Mucosa of rectum (tissue), 2 donors: Measurements from ENCODE around the gene NRP1.
A peak's percentile ranks its signal among the peaks of the same experiment; 100 is the strongest.
"Not testable (repeated sequence)": the region's sequence is repeated elsewhere in the genome, so short reads cannot be mapped to it uniquely, and the experiment has no call there.

ENCODE experiments used
- H3K27ac ChIP-seq, 2 donors: one replicate each; pipeline ENCODE4 v1.7.0; 2013; ENCODE audit warnings: inconsistent platforms in 2 of 2, low read depth in 2 of 2, low read length in 2 of 2
- H3K27me3 ChIP-seq, 2 donors: one replicate each; pipeline ENCODE4 v1.7.0; 2013; ENCODE audit warnings: low read length in 2 of 2; ENCODE audit not compliant: control insufficient read depth in 2 of 2, insufficient read depth in 2 of 2
- H3K36me3 ChIP-seq, 2 donors: one replicate each; pipeline ENCODE4 v1.7.0; 2013; ENCODE audit warnings: low read length in 2 of 2; ENCODE audit not compliant: control insufficient read depth in 2 of 2, insufficient read depth in 2 of 2
- H3K4me1 ChIP-seq, 2 donors: one replicate each; pipeline ENCODE4 v1.7.0; 2013; ENCODE audit warnings: low read length in 2 of 2, mild to moderate bottlenecking in 1 of 2; ENCODE audit not compliant: control insufficient read depth in 2 of 2, insufficient read depth in 2 of 2
- H3K4me3 ChIP-seq, 2 donors: one replicate each; pipeline ENCODE4 v1.7.0; 2013; ENCODE audit warnings: low read length in 2 of 2
- H3K9ac ChIP-seq, 2 donors: one replicate each; pipeline ENCODE4 v1.7.0; 2013; ENCODE audit warnings: low read length in 2 of 2, low read depth in 1 of 2, mild to moderate bottlenecking in 1 of 2
- H3K9me3 ChIP-seq, 2 donors: one replicate each; pipeline ENCODE4 v1.7.0; 2013; ENCODE audit warnings: low read length in 2 of 2; ENCODE audit not compliant: control insufficient read depth in 2 of 2
- donor health status: healthy.
- donor health status: Normal muscosa, but diverticular disease.

Gene NRP1

DNA sequence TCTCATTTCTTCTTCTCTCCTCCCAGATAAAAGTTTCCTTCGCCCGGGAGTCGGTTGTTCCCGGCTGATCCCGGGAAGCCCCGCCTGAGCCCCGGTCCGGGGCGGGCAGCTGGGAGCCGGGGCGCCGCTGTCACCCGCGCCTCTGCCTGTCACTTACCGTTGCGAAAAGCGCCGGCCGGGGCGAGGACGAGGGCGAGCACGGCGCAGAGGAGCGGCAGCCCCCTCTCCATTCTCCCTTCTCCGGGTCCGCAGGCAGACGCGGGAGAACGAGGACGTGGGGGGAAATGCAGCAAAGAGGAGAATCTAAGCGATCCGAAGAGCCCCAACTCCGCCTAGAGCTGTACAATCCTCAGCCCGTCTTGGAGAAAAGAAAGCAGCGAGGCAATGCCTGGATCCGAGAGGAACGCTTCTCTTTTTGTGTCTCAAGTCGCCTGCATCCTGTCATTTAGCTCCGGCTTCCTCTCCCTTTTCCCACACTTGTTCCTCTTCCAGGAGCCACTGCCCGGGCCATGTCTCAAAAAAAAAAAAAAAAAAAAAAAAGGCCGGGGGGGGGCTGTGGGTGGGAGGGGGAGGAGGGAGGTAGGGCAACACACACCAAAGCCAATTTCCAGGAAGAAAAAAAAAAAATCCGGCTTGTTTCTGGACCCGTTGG, at the start of gene NRP1:
NRP1 (minus strand) TSS at position 515 of the 652 bp plus-strand sequence; CDS start at position 230, 285 bp downstream.
- H3K27me3 ChIP-seq, result peaks cover 0 to 7% of the 10 kb centered on the region in 2 donors
- peak within 1 kb of the TSS; percentile 47 to 67 for H3K9ac ChIP-seq
- H3K4me3 ChIP-seq, result peak within 1 kb of the TSS; percentile 76 to 79
- peaks cover 9 to 20% of the 10 kb centered on the region in 2 donors for H3K4me1 ChIP-seq
- H3K9me3 ChIP-seq, result no peaks in the 10 kb centered on the region
- peak within 1 kb of the TSS; percentile 64 to 75 for H3K27ac ChIP-seq
- no peaks in the 10 kb centered on the region for H3K36me3 ChIP-seq

DNA sequence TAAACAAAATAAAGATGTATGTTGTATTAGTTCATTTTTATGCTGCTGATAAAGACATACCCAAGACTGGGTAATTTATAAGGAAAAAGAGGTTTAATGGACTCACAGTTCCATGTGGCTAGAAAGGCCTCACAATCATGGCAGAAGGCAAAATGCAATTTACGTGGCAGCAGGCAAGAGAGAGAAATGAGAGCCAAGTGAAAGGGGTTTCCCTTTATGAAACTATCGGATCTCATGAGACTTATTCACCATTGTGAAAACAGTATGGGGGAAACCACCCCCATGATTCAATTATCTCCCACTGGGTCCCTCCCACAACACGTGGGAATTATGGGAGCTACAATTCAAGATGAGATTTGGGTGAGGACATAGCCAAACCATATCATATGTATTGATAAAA, 49.7 kb upstream of the NRP1 start:
- not testable (repeated sequence) for H3K9me3 ChIP-seq, H3K27me3 ChIP-seq, H3K27ac ChIP-seq, H3K36me3 ChIP-seq, H3K4me3 ChIP-seq, H3K4me1 ChIP-seq, H3K9ac ChIP-seq

DNA sequence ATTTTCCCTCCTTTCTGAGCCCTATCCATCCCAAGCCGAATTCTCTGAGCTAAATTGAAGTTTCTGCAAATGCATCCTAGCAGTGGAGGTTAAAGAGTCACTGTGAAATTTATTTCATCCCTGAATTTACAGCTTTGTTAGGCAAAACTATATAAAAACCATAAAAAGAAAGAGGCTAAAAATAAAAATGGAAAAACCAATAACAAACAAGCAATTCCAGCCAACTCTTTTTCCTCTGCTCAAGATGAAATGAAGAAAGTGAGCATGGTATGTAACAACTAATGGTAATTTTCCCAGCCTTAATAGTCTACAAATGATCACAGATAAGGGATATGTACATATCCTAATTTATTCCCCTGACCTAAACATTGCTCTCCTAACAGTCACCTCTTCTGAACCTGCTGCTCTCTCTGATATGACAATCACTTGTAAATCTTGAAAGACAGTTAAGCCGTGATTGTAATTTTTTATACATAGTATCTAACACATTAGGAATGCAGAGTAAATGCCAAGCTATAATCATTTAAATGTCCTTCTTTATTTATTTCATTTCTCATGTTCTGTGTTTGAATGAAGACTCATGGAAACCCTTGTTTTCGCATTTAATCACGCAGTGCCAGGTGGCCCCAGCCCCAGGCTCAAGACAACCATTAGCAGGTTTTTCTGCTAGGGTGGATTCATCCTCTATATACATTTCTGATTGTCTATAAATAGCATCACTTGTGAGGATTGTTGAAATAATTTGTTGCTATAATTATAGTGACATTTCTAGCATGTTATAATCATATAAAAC, 48.6 kb upstream of the NRP1 start:
- H3K9ac ChIP-seq, result no peak overlapping the region
- H3K9me3 ChIP-seq, result no peaks in the 10 kb centered on the region
- no peaks in the 10 kb centered on the region for H3K36me3 ChIP-seq
- peaks cover 0 to 5% of the 10 kb centered on the region in 2 donors for H3K4me1 ChIP-seq
- no peaks in the 10 kb centered on the region for H3K27me3 ChIP-seq
- no peak overlapping the region for H3K4me3 ChIP-seq
- no peak overlapping the region for H3K27ac ChIP-seq

DNA sequence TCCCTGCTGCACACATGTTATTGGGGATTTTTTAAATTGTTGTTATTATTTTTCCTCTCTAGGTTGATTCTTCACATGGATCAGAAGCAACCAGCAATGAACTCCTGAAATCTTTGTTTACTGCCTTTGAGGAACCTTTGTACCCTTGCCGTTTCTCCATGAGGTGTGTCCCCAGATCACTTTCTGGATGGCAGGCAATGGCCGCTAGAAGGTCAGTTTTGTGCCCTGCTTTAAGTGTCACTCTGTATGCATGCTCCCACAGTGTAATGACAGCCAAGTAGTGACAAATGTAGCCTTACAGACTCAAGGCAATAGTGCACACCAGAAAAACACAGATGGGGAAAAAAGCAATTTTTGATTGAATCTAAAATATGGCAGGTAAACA, 47.7 kb upstream of the NRP1 start:
- H3K9ac ChIP-seq, result no peak overlapping the region
- no peaks in the 10 kb centered on the region for H3K9me3 ChIP-seq
- peaks cover 0 to 5% of the 10 kb centered on the region in 2 donors for H3K4me1 ChIP-seq
- H3K36me3 ChIP-seq, result no peaks in the 10 kb centered on the region
- H3K4me3 ChIP-seq, result no peak overlapping the region
- H3K27me3 ChIP-seq, result no peaks in the 10 kb centered on the region
- no peak overlapping the region for H3K27ac ChIP-seq

DNA sequence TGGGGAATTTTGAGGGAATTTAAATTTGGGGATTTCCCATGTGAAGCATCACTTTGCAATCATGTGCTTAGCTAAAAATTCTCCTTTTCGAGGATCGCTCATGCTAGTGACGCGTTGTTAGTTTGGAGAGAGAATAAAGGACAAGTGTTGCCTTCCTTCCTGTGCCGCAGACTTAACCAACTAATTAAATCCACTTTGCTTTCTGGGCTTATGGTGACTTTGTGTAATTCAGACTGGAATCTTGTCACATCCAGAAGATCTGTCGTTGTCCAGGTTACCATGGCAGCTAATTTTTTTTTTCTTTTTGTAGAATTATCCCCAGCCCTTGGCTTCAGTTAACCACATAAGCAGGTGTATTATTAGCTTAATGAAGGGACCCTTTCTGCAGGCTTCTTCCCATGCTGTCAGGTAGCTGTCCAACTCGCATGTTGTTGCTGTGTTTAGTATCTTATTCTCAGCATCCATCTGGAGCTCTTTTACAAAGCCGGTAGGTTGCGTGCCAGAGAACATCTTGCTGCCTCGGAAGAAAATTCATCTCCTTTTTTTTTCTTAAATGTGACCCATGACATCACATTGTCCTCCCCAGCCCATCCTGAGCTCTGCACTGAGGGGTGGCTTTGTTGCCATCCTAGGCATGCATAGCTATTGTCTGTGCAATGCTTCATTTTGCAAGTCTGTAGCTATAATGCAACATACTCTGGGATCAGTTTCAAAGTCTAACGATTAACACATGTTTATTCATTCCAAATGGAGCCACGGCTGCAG, 47.2 kb upstream of the NRP1 start:
- no peak overlapping the region for H3K27ac ChIP-seq
- H3K9me3 ChIP-seq, result no peaks in the 10 kb centered on the region
- H3K27me3 ChIP-seq, result no peaks in the 10 kb centered on the region
- no peak overlapping the region for H3K9ac ChIP-seq
- H3K4me1 ChIP-seq, result peaks cover 0 to 5% of the 10 kb centered on the region in 2 donors
- H3K4me3 ChIP-seq, result no peak overlapping the region
- no peaks in the 10 kb centered on the region for H3K36me3 ChIP-seq

DNA sequence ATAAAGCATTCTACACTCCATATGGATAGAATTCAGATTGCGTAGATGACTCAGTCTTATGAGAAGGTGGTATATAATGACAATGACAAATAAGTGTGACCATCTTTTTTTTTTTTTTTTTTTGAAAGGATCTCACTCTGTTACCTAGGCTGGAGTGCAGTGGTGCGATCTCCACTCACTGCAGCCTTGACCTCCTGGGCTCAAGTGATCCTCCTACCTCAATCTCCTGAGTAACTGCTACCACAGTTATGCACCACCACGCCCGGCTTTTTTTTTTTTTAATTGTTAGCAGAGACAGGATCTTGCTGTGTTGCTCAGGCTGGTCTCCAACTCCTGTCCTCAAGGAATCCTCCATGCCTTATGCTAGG, 43.2 kb upstream of the NRP1 start:
- no peak overlapping the region for H3K4me3 ChIP-seq
- H3K9me3 ChIP-seq, result no peaks in the 10 kb centered on the region
- peaks cover 0 to 5% of the 10 kb centered on the region in 2 donors for H3K4me1 ChIP-seq
- H3K36me3 ChIP-seq, result no peaks in the 10 kb centered on the region
- no peak overlapping the region for H3K9ac ChIP-seq
- no peak overlapping the region for H3K27ac ChIP-seq
- H3K27me3 ChIP-seq, result no peaks in the 10 kb centered on the region

DNA sequence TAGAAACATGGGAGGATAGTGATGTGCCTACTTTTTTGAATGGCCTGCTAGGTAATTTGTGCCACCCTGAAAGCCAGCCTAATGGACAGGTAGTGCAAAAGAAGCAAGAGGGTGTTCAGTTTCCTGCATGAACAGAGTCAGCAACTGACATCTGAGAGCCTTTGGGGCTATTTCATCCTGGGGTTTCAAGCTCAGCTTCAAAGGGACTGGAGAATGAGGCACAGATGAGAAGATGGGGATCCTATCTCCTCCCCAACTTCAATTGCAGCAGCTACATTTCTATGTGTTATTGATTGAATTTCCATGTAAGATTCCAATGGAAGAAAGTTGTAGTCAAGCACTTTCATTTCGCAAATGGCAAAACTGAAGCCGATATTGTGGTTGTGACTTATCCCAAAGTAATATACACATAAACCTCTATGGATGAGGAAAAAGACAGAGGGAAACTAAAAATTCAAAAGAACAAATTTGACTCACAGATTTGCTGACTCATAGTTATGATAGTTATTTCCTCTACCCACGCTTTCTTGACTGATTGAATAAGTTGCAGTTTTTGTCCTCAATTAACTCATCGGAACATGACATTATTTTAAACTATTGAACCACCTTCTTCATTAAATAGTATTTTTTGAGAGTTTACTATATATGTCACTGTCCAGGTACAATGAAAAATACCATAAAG, 42.6 kb upstream of the NRP1 start:
- no peaks in the 10 kb centered on the region for H3K27me3 ChIP-seq
- H3K4me1 ChIP-seq, result no peaks in the 10 kb centered on the region
- H3K27ac ChIP-seq, result no peak overlapping the region
- no peaks in the 10 kb centered on the region for H3K9me3 ChIP-seq
- no peak overlapping the region for H3K9ac ChIP-seq
- H3K4me3 ChIP-seq, result no peak overlapping the region
- no peaks in the 10 kb centered on the region for H3K36me3 ChIP-seq

DNA sequence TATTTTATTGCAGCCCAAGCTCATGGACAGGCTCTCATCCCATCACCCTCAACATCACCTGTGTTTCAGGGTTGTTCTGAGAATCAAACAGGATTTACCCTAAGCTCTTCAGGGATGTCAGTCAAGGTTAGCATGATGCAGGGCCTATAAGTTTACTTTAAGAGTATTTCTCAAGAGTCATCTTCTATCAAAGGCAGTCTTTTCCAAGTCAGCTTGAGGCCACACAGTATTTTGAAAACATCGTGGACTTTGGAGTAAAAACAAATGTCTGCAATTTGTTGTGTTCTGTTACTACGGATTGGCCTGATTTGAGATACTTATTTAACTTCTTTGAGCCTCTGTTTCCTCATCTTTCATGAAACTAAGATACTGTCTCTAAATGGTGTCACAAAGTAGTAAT, 42.0 kb upstream of the NRP1 start:
- Histone ChIP-seq H3K4me1 (no peaks in the 10 kb centered on the region), H3K4me3 (no peak overlapping the region), H3K27me3 (no peaks in the 10 kb centered on the region), H3K36me3 (no peaks in the 10 kb centered on the region), H3K9ac (no peak overlapping the region), H3K27ac (no peak overlapping the region), H3K9me3 (no peaks in the 10 kb centered on the region)

DNA sequence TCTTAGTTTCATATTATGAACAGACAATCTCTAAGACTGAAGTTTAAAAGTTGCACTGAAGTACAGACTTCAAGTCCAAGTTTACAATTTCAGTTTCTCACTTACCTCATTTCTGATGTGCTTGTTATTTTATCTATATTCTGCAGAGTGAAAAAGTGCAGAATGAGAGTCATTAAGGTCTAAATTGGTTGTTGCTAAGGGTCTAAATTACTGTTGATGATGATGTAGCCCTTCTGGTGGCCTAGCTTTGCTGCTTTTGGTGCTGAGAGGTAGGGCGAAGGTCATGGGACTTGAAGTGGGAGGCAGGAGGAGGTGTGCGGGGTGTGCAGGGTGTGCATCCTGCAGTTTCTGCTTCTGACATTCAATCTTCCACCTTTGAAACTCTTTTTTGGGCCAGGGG, 38.8 kb upstream of the NRP1 start:
- H3K4me1 ChIP-seq, result no peaks in the 10 kb centered on the region
- H3K9ac ChIP-seq, result no peak overlapping the region
- H3K27me3 ChIP-seq, result no peaks in the 10 kb centered on the region
- no peak overlapping the region for H3K27ac ChIP-seq
- H3K4me3 ChIP-seq, result no peak overlapping the region
- no peaks in the 10 kb centered on the region for H3K9me3 ChIP-seq
- H3K36me3 ChIP-seq, result no peaks in the 10 kb centered on the region

DNA sequence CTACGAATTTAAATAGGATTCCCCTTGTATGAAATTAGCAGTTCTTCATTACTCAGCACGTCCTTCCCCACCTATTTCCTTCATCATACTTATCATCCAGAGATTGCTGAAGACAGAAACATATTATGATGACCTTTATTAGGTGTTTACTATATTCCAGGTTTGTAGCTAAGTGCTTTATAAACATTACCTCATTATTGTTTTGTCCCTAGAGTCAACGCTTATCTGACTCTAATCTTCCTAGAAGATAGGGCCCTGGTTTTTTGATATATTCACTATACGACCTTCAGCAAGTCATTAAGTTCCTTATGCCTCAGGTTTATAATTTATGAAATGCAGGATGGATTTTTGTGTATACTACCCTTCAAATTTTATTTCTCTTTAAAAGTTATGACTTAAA, 36.8 kb upstream of the NRP1 start:
- no peak overlapping the region for H3K4me3 ChIP-seq
- H3K9me3 ChIP-seq, result peaks cover 0 to 6% of the 10 kb centered on the region in 2 donors
- no peaks in the 10 kb centered on the region for H3K4me1 ChIP-seq
- H3K9ac ChIP-seq, result no peak overlapping the region
- no peaks in the 10 kb centered on the region for H3K27me3 ChIP-seq
- H3K36me3 ChIP-seq, result no peaks in the 10 kb centered on the region
- H3K27ac ChIP-seq, result no peak overlapping the region
